K562 (cell line): ENCODE results near the gene PMP22. TPM values are rescaled to one million over a fixed set of nuclear protein-coding genes. Genes with fewer than 3 reads are reported as not detected.

Experiments
- ATAC-seq: fragments of 200-7000 bp; cut with Tn5 transposase; 3 replicates; pipeline ENCODE4 v1.9.1; 2020; ENCODE audit warnings: moderate library complexity
- BruUV-seq: library from RNA; stranded (reverse); fragments of 400-500 nt; replicated peaks from 2 replicates; lab custom pipeline; 2021; lab: Mats Ljungman, UMichigan
- CTCF ChIA-PET: fragments of 300-600 bp; formaldehyde crosslinking; extraction: SDS; loops from one replicate; lab custom pipeline; 2021; ENCODE audit warnings: low intra/inter-chr PET ratio; lab: Yijun Ruan, JAX
- POLR2A ChIA-PET: fragments of 300-600, 350-650 bp; sonication (Branson Sonifier 250); formaldehyde crosslinking; extraction: SDS; loops from one replicate; lab custom pipeline; 2021; ENCODE audit warnings: antibody characterized with exemption, inconsistent platforms; lab: Yijun Ruan, JAX
- DNase-seq, 4 experiments: peaks; one replicate each; pipeline versions ENCODE4 v3.0.0 to v3.0.0-alpha.2; 2011 to 2018; ENCODE audit warnings: low spot score in 3 of 4, mixed read lengths in 3 of 4; ENCODE audit errors: extremely low read depth in 1 of 4
- FAIRE-seq: peaks from 2 replicates; lab custom pipeline; 2011; peaks lifted over from hg19 to GRCh38; lab: Jason Lieb, UNC
- H2AFZ ChIP-seq: 2 replicates; pipeline ENCODE4 v1.6.0; 2011; ENCODE audit warnings: low read depth, low read length, control low read depth, inconsistent platforms
- H3K27ac ChIP-seq: fragments of 200-600 bp; 3 replicates; pipeline ENCODE4 v1.8.0; 2011; ENCODE audit warnings: low read depth, mild to moderate bottlenecking, control low read depth, inconsistent platforms, low read length, moderate library complexity, mixed read lengths; ENCODE audit errors: extremely low read depth
- H3K27me3 ChIP-seq, 2 experiments: fragments of 300-600 bp in 1 of 2; 2 replicates in 1 of 2; 3 replicates in 1 of 2; pipeline versions ENCODE4 v1.6.0 to v1.8.0; 2011; ENCODE audit warnings: inconsistent platforms in 2 of 2, low read length in 2 of 2, mild to moderate bottlenecking in 1 of 2, mixed read lengths in 1 of 2, moderate library complexity in 1 of 2; ENCODE audit not compliant: control insufficient read depth in 2 of 2, insufficient read depth in 2 of 2
- H3K36me3 ChIP-seq: fragments of 300-600 bp; 3 replicates; pipeline ENCODE4 v1.8.0; 2011; ENCODE audit warnings: mild to moderate bottlenecking, low read length, inconsistent platforms; ENCODE audit not compliant: control insufficient read depth, insufficient read depth
- H3K4me1 ChIP-seq, 2 experiments: fragments of 200-600 bp in 1 of 2; replicated peaks in 1 of 2; 2 replicates in 1 of 2; 3 replicates in 1 of 2; pipeline versions ENCODE4 v1.5.1 to v1.8.0; 2011; ENCODE audit warnings: inconsistent platforms in 2 of 2, low read length in 2 of 2, mild to moderate bottlenecking in 1 of 2, mixed read lengths in 1 of 2, moderate library complexity in 1 of 2; ENCODE audit not compliant: control insufficient read depth in 2 of 2, insufficient read depth in 2 of 2
- H3K4me2 ChIP-seq: 2 replicates; pipeline ENCODE4 v1.6.1; 2011; ENCODE audit warnings: low read length, control low read depth, inconsistent platforms, mixed read lengths; ENCODE audit not compliant: insufficient read depth
- H3K4me3 ChIP-seq: fragments of 200-600 bp; sonication (generic), shearing (Covaris generic); 2 replicates; pipeline ENCODE4 v1.5.1; 2016; ENCODE audit warnings: control low read depth, inconsistent platforms
- H3K79me2 ChIP-seq: fragments of 200-600 bp; 3 replicates; pipeline ENCODE4 v1.8.0; 2011; ENCODE audit warnings: low read length, inconsistent platforms; ENCODE audit not compliant: control insufficient read depth, insufficient read depth
- H3K9ac ChIP-seq, 2 experiments: 2 replicates each; pipeline versions ENCODE4 v1.6.0 to v1.6.1; 2011; ENCODE audit warnings: low read depth in 2 of 2, low read length in 2 of 2, control low read depth in 1 of 2, inconsistent platforms in 1 of 2, mild to moderate bottlenecking in 1 of 2, mixed read lengths in 1 of 2; ENCODE audit not compliant: insufficient read depth in 1 of 2
- H3K9me1 ChIP-seq: one replicate; pipeline ENCODE4 v1.6.0; 2011; ENCODE audit warnings: inconsistent platforms, mild to moderate bottlenecking, low read length, moderate library complexity; ENCODE audit not compliant: control insufficient read depth, insufficient read depth
- H3K9me3 ChIP-seq: replicated peaks from 2 replicates; pipeline ENCODE4 v1.5.1; 2011; ENCODE audit warnings: low read depth, low read length, inconsistent platforms; ENCODE audit not compliant: control insufficient read depth, insufficient read depth
- H4K20me1 ChIP-seq: replicated peaks from 2 replicates; pipeline ENCODE4 v1.6.1; 2011; ENCODE audit warnings: low read length, inconsistent platforms, mixed read lengths; ENCODE audit not compliant: control insufficient read depth, insufficient read depth
- FOXJ3 ChIP-seq: sonication (generic); formaldehyde crosslinking; IDR thresholded peaks from 2 replicates; pipeline ENCODE4 v1.4.0; 2020; ENCODE audit warnings: mild to moderate bottlenecking, missing genetic modification reagents
- MAZ ChIP-seq, 2 experiments: fragments of 450-650 bp in 1 of 2; sonication (generic) in 1 of 2; formaldehyde crosslinking; IDR thresholded peaks in 1 of 2; conservative IDR thresholded peaks in 1 of 2; 2 replicates each; pipeline versions ENCODE4 v1.4.0 to v1.5.0; 2020; ENCODE audit warnings: mild to moderate bottlenecking in 1 of 2, missing genetic modification reagents in 1 of 2
- MCM2 ChIP-seq: fragments of 450-650 bp; IDR thresholded peaks from 2 replicates; pipeline ENCODE4 v1.6.1; 2017; ENCODE audit warnings: low read depth, mild to moderate bottlenecking
- NFIC ChIP-seq: fragments of 450-650 bp; IDR thresholded peaks from 2 replicates; pipeline ENCODE4 v1.6.1; 2017; ENCODE audit warnings: mild to moderate bottlenecking, inconsistent platforms
- RBBP5 ChIP-seq: fragments of 200-600 bp; sonication (generic); IDR thresholded peaks from 2 replicates; pipeline ENCODE4 v1.6.1; 2012; ENCODE audit warnings: borderline replicate concordance, mild to moderate bottlenecking, low read length, control low read depth, inconsistent platforms; ENCODE audit not compliant: insufficient read depth, poor library complexity, severe bottlenecking
- SP2 ChIP-seq: IDR thresholded peaks from 2 replicates; pipeline ENCODE4 v1.6.1; 2011; ENCODE audit warnings: mild to moderate bottlenecking, low read depth, low read length, moderate library complexity; ENCODE audit not compliant: poor library complexity, severe bottlenecking; ENCODE audit errors: extremely low read depth
- ZNF212 ChIP-seq: fragments of 450-650 bp; formaldehyde crosslinking; IDR thresholded peaks from 2 replicates; pipeline ENCODE4 v1.4.0; 2020; ENCODE audit warnings: mild to moderate bottlenecking
- ZNF274 ChIP-seq: IDR thresholded peaks from 2 replicates; pipeline ENCODE4 v1.6.1; 2011; ENCODE audit warnings: low read depth, mild to moderate bottlenecking, low read length, moderate library complexity, borderline replicate concordance
- ZNF551 ChIP-seq: fragments of 250-450 bp; sonication (Bioruptor Pico); IDR thresholded peaks from 2 replicates; pipeline ENCODE4 v1.5.0; 2021; ENCODE audit warnings: mild to moderate bottlenecking, moderate library complexity
- WGBS: fragments of 100-300 bp; shearing (Covaris generic); methylation state at CpG from one replicate; pipeline ENCODE4 v1.1.6; 2016; ENCODE audit warnings: low coverage, mixed read lengths; ENCODE audit not compliant: insufficient coverage; ENCODE audit errors: missing lambda C conversion rate; 5-methylcytosine and 5-hydroxymethylcytosine counted together
- in situ Hi-C: fragments of 300-500 bp; cut with MboI; formaldehyde crosslinking; loops from 4 replicates; pipeline ENCODE4 v1.15.0; 2018; ENCODE audit warnings: inconsistent platforms, mixed read lengths
- intact Hi-C: fragments of 100-400 bp; cut with micrococcal nuclease; formaldehyde crosslinking; loops from 2 replicates; pipeline ENCODE4 v1.14.2; 2022
- polyA plus RNA-seq, 8 experiments: library from polyadenylated mRNA; depleted of rRNA in 4 of 8; stranded (reverse) in 5 of 8; unstranded in 3 of 8; fragments of >200 nt; fragmentation: Nextera tagmentation in 2 of 8; fragmentation: Illumina TruSeq in 1 of 8; extraction: Ambion mirVana in 2 of 8; extraction: Trizol in 1 of 8; gene quantifications; 2 replicates each; pipeline versions ENCODE4 v1.2.1 to v1.2.3, GENCODE V29; 2011 to 2014; ENCODE audit warnings: inconsistent platforms in 1 of 8, missing spikeins in 1 of 8
- total RNA-seq, 7 experiments: library from RNA; depleted of rRNA in 6 of 7; stranded (reverse); fragments of >200 nt in 6 of 7; fragmentation: Illumina TruSeq in 2 of 7; extraction: Trizol in 2 of 7; gene quantifications; 2 replicates each; pipeline versions ENCODE4 v1.2.1 to v1.2.3, GENCODE V29; 2011 to 2021; ENCODE audit warnings: low replicate concordance in 1 of 7
- TF ChIP-seq, protein P1 (sequence below), 2 experiments: fragments of 200-800 bp in 1 of 2; sonication (Bioruptor generic) in 1 of 2; sonication (generic) in 1 of 2; formaldehyde crosslinking in 1 of 2; IDR thresholded peaks in 1 of 2; conservative IDR thresholded peaks in 1 of 2; 2 replicates each; pipeline versions ENCODE4 v1.5.0 to v1.6.1; 2016 to 2020; ENCODE audit warnings: missing compliant biosample characterization in 1 of 2, missing genetic modification characterization in 1 of 2, missing genetic modification reagents in 1 of 2
- TF ChIP-seq, protein P2 (sequence below): fragments of 250-450 bp; sonication (Bioruptor Pico); IDR thresholded peaks from 2 replicates; pipeline ENCODE4 v1.5.0; 2021

The PMP22 gene
- total and polyA plus RNA-seq, 9 of the 15 experiments (the other 6 are each of a cell fraction or from before 2014, with no cell fraction given): 12.6 to 62.3 (median 25.8) TPM

DNA sequence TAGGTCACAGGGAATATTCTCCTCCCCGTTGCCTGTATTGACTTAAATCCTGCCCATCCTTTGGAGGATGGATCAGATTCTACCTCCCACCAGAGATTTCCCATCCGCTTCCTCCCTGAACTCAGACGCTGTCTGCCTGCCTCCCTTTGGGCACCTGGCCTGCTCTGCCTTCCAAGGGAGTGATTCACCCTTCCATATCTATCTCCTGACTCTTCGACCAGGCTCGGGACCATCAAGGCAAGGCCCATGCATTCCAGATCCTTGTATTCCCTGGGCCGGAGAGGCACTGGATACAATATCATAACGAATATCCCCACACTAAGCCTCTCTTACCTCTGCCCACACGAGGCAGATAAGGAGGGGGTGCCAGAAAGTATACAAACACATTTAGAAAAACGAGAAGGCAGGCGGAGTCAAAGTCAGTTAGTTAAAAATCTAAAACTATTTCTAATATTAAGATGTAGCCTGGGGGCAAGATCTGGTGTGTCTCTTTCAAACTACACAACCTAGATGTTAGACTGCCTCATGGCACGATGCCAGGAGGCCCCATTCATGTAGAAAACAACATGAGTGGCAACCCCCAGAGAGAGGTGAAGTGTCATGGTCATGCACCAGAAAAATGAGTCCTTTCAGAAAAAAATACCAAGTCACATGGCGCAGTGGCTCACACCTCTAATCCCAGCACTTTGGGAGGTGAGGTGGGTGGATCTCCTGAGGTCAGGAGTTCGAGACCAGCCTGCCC is 9.2 kb downstream of the PMP22 start:
- POLR2A ChIA-PET: no interaction called here

DNA sequence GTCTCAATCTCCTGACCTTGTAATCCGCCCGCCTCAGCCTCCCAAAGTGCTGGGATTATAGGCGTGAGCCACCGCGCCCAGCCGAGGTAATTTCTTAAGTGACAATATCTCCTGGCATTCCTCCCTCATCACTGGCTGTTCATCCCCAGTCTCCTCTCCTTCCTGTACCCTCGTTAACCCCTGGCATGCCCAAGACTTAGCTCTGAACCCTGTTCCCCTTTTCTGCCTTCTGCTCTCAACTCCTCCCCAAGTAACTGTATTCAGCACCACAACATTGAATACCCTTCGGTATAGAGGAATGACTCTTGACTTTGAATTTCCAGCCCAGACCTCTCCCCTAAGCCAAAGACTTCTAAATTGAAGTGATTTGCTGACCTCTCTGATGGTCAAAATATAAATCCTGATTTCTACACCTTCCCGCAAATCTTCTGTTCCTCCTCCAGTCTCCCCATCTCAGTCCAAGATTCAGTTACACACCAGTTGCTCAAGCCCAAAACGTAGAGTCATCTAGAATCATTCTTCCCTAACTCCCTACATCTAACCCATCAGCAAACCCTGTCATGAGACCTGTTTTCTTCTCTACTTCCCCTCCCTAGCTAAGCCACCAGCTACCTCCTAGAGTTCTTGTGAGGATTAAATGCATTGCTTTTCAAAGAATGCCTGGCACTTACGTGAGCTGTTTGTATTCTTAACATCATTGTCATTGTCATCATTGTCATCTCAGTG is 14.8 kb downstream of the PMP22 start:
- Histone ChIP-seq H3K27ac (no peak overlapping the region), H3K27me3 (no peaks in the 10 kb centered on the region), H4K20me1 (no peaks in the 10 kb centered on the region), H3K36me3 (peaks cover 17% of the 10 kb centered on the region; the same call in 1 of the 3 replicates), H3K4me3 (no peak overlapping the region), H3K9me3 (no peaks in the 10 kb centered on the region), H3K9me1 (no peaks in the 10 kb centered on the region), H3K9ac (no peak overlapping the region), H3K79me2 (no peaks in the 10 kb centered on the region; the same call in 2 of the 3 replicates), H2AFZ (no peak overlapping the region), H3K4me1 (peaks cover 4 to 11% of the 10 kb centered on the region in 2 experiments; a peak in 3 of 5 replicates), H3K4me2 (no peak overlapping the region)
- WGBS: 65% methylated on average over 8 of the region's 11 CpGs
- no peak for ATAC-seq
- CTCF ChIA-PET: no interaction called here
- intact Hi-C loops (no loop called here), in situ Hi-C loops (loop anchor here (25.0 kb wide), 1 partner anchor 712 kb away; no protein-coding TSS in a partner anchor)
- no peak for DNase-seq
- POLR2A ChIA-PET: no interaction called here
- no TSS peak for BruUV-seq
- no peak for FAIRE-seq
- no peak for TF ChIP-seq RBBP5
- TF ChIP-seq SP2: no peak
- no peak for TF ChIP-seq ZNF212 (CRISPR knock-in tag)
- TF ChIP-seq, protein P1, sequence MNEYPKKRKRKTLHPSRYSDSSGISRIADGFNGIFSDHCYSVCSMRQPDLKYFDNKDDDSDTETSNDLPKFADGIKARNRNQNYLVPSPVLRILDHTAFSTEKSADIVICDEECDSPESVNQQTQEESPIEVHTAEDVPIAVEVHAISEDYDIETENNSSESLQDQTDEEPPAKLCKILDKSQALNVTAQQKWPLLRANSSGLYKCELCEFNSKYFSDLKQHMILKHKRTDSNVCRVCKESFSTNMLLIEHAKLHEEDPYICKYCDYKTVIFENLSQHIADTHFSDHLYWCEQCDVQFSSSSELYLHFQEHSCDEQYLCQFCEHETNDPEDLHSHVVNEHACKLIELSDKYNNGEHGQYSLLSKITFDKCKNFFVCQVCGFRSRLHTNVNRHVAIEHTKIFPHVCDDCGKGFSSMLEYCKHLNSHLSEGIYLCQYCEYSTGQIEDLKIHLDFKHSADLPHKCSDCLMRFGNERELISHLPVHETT (CRISPR knock-in tag; conservative IDR thresholded peaks at IDR 0.05 in 1 of 2, IDR thresholded peaks at IDR 0.05 in 1 of 2): no peak
- TF ChIP-seq MAZ (CRISPR knock-in tag; conservative IDR thresholded peaks at IDR 0.05 in 1 of 2, IDR thresholded peaks at IDR 0.05 in 1 of 2): no peak
- no peak for TF ChIP-seq ZNF551 (CRISPR knock-in tag)
- TF ChIP-seq, protein P2, sequence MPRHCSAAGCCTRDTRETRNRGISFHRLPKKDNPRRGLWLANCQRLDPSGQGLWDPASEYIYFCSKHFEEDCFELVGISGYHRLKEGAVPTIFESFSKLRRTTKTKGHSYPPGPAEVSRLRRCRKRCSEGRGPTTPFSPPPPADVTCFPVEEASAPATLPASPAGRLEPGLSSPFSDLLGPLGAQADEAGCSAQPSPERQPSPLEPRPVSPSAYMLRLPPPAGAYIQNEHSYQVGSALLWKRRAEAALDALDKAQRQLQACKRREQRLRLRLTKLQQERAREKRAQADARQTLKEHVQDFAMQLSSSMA (CRISPR knock-in tag): no peak
- no peak for TF ChIP-seq FOXJ3
- TF ChIP-seq MCM2: no peak

More for the DNA sequence above, 9.2 kb downstream of the PMP22 start:
- intact Hi-C loops: no loop called here
- no peaks in the 10 kb centered on the region for H3K27me3 ChIP-seq
- H3K79me2 ChIP-seq: peaks cover 4% of the 10 kb centered on the region; the same call in 2 of the 3 replicates
- no peak for DNase-seq
- FAIRE-seq: no peak
- in situ Hi-C loops: loop anchor here (5.0 to 25.0 kb wide), 2 partner anchors 246 to 706 kb away; no protein-coding TSS in a partner anchor
- no peak for ATAC-seq
- no peak overlapping the region for H3K9ac ChIP-seq
- no peaks in the 10 kb centered on the region for H3K9me3 ChIP-seq
- no peak overlapping the region for H3K4me3 ChIP-seq
- no TSS peak for BruUV-seq
- H3K4me2 ChIP-seq: no peak overlapping the region
- H4K20me1 ChIP-seq: no peaks in the 10 kb centered on the region
- no peak overlapping the region for H2AFZ ChIP-seq
- peaks cover 12 to 20% of the 10 kb centered on the region in 2 experiments for H3K4me1 ChIP-seq
- CTCF ChIA-PET: interaction anchor here (2.8 kb wide), 1 partner anchor 247 kb away, joined by 12 read pairs; no protein-coding TSS in a partner anchor
- no peak overlapping the region for H3K27ac ChIP-seq
- H3K9me1 ChIP-seq: no peaks in the 10 kb centered on the region
- WGBS: 65% methylated on average over 8 of the region's 13 CpGs
- TF ChIP-seq NFIC: peak; percentile 37; the same call in 1 of the 2 replicates
- TF ChIP-seq ZNF274: no peak
- peaks cover 36% of the 10 kb centered on the region; the same call in 2 of the 3 replicates for H3K36me3 ChIP-seq
